NCI-H69 (cell line): ENCODE results near the gene RNF225.
"Not testable (repeated sequence)": the region's sequence is repeated elsewhere in the genome, so short reads cannot be mapped to it uniquely, and the experiment has no call there.

Experiments
- DNase-seq: peaks from one replicate; lab custom pipeline; 2025; lab: John Stamatoyannopoulos, UW

RNF225 gene

DNA sequence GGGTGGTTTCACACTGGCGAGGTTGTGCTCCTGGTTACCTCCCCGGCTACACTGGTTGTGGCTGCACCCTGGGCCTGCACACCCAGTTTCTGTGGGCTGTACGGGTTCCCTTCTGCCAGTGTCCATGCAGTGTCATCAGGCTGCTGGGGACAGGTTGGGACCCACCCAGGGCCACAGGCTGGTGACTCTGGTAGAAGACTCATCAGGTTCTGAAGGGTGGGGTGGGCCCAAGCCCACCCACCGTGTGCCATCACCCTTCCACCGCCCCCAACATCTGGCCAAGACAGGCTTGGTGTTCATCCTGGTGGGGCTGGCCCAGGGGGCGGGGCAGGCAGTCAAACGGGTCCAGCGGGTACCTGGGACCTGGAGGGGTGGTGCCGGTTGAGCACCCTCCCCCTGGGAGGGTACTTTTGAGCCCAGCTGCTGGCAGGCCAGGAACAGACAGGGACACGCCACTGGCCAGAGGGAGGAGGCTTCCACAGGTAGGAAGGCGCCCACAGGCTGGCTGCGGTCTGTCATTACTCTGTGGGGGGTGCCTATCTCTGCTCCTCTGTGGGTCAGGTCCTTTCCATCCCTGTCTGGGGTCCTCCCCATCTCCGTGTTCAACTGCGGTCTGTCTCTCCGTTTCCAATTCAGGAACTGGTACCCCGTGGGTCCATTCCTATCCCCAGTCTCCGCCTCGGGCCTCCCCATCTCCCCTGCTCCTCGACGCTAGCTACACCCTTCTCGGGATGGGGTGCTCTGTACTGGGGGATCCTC lies at the start of gene RNF225:
RNF225 (plus strand) TSS at position 437 of the 759 bp plus-strand sequence. CDS start 434 bp downstream, outside the sequence.
- DNase-seq: no peak

DNA sequence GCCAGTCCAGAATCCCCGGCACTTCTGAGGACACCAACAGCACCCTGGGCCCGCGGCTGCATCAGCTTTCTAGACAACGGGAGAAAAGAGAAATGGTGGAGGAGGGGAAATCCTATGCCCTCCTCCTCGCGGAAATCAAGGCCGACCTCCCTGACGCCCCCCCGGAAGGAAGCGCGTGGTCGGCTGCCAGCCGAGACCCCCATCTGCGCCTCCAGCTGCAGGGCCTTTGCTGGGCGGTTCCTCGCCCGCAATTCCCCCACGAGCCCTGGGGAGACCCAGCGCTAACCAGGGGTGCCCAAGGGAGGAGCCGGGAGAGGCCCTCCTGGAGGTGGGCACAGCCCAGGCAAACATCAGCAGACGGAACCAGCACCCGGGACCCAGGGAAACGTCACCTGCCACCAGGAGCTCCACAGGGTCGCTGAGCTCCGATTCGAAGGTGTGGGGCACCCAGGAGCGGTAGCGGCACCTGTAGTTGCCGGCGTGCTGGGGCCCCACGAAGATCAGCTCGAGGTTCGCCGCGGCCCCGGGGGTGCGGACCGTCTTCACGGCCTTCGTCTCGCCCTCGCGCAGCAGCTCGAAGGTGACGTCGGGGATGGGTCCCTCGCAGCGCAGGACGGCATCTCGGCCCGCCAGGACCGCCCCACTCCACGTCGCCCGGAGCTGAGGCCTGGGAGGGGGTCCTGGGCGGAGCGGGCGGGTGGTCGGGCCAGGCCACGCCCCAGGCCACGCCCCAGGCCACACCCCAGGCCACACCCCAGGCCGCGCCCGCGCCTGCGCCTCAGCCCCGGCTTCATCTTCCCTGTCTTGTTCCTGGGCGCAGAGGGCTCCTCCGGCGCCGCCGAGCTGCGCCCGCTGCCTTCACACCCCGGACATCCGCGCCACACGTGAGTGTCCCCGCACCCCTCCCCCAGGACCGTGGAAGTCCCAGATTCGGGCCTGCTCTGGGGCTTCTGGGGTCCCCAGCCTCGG lies 48.2 kb upstream of the RNF225 start:
- peak; percentile 91 for DNase-seq

DNA sequence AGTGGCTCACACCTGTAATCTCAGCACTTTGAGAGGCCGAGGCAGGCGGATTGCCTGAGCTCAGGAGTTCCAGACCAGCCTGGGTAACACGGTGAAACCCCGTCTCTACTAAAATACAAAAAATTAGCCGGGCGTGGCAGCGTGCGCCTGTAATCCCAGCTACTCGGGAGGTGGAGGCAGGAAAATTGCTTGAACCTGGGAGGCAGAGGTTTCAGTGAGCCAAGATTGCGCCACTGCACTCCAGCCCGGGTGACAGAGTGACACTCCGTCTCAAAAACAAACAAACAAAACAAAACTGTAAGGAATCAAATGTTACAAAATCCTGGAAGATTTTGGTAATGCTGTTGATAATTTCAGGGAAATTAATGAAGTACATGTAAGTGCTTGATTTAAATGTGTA lies 47.4 kb upstream of the RNF225 start:
- not testable (repeated sequence) for DNase-seq

DNA sequence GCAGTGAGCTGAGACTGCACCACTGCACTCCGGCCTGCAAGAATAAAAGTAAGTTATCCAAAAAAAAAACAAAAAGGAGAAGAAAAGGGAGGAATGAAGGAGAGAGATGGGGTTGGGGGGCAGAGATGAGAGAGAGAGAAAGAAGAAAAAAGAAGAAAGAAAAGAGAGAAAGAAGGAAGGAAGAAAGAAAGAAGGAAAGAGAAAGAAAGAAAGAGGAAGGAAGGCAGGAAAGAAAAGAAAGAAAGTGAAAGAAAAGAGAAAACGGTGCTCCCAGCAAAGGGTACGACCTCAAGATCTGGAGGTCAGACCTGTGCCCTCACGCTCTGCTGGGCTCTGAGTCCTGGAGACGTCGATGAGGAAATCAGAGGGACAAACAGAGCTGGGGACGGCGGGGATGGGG lies 45.9 kb upstream of the RNF225 start:
- DNase-seq: no peak

DNA sequence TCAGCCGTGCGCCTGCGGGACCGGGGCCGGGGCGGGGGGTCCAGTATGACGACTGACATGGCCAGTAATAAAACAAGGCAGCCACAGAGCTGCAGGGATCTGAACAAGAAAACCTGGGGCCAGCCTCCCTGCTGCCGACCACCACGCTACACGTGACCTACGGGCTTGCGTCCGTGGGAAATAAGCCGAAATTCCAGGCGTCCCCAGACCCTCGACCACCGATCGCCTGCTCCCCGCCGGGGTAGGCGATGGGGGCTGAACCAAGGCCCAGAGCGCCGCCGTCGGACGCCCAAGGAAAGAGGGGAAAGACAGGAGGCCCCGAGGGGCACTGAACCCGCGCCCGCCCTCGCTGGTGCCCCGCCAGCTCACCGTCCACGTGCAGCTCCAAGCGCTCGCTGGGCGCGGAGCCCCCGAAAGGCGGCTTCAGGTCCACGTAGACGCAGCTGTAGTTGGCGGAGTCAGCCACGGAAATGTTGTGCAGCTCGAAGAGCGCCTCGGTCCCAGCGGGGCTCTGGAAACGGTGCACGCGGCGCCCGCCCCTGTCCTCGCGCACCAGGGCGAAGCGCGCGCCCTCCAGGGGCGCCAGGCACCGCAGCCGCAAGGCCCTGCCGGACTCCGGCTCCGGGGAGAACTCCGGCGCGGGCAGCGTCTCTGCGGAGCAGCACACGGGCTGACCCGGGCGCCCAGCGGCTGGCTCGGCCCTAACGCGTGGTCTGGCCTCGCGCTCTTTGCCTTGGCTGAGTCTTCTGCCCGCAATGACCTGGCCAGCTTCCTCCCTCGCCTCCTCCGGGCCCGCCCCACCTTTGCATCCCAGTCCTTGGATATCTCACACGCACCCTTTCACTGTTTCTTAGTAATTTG lies 45.2 kb upstream of the RNF225 start:
- no peak for DNase-seq

DNA sequence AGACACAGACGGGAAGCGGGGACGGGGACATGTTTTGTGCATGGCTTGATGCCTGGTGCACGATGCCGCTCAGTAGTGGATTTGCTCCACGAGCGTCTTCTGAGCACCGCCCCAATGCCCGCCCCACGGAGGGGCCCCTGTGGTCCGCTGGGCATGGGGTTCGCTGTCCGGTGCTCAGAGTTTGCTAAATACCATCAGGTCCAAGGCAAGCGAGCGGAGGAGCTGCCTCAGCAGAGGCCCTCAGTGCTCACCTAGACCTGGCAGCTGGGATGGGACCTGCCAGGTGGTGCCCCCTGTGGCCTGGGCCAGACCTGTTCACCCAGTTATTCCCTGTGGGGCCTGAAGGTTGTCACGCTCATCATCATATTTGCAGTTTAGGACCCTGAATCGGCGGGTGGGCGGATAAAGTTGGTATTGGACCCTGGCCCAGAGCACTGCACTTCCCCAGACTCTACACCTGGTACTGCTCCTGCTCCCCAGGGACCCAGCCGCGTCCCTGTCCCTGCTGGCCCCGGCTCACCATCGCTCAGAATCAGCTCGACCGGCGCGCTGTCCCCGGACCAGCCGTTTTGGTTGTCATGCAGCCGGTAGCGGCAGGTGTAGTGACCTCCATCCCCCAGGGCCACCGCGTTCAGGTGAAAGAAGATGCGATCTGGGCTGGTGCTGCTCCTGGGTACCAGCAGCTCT lies 44.4 kb upstream of the RNF225 start:
- DNase-seq: no peak

DNA sequence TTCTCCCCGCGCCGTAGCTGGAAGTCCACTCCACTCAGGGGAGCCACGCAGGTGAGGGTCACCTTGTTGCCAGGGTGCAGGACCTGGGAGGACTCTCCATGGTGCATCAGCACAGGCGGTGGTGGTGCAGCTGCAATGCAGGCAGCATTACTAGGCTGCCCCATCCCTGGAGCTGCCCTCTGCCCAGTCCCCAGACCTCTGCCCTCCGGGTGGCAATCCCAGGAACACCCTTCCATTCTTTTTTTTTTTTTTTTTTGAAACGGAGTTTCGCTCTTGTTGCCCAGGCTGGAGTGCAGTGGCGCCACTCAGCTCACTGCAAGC lies 43.9 kb upstream of the RNF225 start:
- no peak for DNase-seq

DNA sequence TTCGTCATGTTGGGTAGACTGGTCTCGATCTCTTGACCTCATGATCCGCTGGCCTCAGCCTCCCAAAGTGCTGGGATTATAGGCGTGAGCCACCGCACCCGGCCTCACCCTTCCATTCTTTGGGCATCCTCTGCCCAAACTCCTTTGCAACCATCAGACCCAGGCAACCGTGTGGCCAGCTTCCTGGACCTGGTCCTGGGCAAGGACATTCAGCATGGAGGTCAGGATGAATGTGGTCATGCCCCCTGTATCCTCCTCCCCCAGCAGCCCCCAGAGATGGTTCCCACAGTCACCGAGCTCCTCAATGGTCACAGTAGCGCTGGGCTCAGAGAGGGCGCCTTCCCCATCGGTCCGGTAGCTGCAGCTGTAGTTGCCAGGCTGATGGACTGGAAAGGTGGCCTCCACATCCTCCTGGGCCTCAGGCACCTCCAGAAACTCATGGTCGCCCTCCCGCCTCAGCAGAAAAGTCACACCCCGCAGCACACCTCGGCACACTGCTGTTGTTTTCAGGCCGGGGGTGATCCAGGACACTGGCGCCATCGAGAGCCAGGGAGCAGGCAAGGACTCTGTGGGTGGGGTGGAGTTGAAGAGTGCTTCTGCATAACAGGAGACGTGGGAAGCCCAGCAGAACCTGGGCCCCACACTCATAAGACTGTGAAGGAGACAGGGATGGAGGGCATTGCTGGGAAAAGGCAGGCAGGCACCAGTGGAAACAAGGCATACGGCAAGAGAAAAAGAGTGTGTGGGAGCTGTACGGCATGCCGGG lies 43.3 kb upstream of the RNF225 start:
- no peak for DNase-seq

DNA sequence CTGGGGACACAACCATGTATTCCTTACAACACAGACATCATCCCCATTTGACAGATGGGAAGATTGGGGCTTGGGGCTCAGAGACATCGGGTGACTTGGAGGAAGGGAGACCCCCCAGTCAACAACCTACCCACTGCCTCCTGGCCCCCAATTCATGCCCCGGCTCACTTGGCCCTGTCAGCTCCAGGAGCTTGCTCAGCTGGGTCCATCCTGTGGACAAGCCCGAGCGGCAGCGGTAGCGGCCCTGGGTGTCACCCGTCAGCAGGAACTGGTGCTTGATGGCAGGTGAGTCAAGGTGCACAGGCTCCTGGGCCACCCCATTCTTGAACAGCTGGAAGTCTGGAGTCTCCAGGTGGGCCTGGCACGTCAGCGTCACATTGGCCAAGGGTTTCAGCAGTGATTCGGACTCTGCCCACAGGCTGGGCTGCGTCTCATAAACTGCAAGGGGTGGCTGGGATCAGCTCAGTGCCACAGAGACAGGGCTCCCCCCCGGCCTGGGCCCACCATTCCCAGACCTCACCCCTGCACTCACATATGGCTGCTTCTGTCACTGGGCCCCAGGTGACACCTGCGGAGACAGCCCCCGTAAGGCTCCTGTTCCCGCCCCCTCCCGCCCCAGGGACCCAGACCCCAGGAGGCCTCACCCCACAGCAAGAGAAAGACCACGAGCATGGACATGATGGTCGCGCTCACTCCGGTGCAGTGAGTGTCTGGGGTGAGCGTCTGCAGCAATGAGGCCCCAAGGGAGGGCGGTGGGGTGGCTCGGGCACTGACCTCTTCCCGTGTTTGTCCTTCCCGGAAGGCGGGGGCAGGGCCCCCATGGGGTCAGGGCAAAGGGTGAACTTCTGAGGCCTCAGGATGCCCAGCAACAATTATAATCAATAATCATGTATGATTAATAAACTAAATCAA lies 42.4 kb upstream of the RNF225 start, which contains the start of gene A1BG:
A1BG (minus strand) TSS at position 733 of the 912 bp plus-strand sequence; CDS start at position 678, 55 bp downstream.
- no peak for DNase-seq

DNA sequence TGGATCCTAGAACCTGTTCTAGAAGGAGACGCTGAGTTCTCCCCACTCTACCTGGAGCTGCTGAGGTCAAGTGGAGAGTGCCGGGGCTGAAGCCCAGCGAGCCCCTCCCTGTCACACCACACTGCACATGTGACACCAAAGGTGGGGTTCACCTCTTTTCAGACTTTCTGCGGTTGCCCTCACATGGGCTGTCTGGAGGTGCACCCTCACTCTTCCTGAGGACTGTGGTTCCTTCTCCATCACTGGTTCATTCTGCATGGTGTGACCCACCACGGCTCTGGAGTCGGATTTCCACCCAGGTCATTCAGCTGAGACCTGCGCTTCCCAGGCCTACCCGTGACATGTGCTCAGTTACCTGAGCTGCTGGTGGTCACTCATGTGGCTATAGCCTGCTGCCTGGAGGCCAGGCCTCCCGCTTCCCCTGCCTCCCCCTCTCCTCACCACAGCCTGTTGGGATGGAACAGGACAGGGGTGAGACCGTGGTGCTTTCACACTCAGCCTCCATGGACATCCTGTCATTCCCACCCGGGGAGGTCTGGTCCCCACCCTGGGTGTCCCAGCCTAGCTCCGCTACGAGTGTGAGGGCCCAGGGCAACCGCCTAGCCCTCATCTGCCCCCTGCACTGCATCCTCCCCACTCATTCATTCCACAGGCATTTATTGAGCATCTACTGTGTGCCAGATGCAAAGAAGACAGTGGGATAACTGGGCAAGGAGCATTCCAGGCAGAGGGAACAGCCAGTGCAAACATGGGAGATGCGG lies 41.6 kb upstream of the RNF225 start:
- no peak for DNase-seq

DNA sequence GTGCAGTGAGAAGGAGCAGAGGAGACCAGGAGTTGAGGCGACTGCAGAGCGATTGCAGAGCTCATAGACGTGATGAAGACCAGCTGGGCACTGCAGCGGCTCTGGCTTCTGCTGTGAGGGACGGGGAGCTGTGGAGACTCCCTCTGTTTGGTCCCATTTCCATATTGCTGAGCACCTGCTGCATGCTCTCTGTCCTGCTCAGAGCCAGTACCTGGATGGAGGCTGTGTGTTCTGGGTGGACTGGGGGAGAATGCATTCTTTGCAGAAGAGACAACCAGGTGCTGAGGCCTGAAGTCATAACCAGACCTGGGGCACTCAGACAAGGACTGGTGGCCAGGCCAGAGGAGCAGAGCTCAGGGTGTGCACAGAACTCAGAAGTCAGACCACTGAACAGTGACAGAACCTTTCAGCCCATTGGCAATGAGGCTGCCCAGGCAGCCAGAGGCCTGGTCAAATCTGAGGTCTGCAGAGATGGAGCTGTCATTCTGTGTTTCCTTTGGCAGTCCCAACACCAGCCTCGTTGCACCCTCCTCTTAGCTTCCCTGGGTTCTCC lies 40.9 kb upstream of the RNF225 start:
- DNase-seq: no peak

DNA sequence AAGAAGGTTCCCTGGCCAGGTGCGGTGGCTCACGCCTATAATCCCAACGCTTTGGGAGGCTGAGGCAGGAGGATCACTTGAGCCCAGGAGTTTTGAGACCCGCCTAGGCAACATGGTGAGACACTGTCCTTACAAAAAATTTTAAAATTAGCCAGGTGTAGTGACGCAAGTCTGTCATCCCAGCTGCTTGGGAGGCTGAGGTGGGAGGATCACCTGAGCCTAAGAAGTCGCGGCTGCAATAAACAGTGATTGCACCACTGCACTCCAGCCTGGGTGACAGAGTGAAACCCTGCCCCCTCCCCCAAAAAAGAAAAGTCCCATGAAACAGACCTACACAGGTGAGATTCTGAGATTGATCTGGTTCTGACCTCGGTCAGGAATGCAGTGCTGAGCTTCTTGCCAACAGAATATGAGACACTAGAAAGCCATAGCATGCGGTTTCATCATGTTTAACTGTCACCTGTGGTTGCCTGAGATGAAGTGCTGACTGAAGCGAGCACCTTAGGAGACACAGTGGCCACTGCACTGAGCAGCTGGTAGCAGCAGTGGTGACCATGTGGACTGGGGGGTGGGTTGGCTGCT lies 40.1 kb upstream of the RNF225 start:
- DNase-seq: no peak

DNA sequence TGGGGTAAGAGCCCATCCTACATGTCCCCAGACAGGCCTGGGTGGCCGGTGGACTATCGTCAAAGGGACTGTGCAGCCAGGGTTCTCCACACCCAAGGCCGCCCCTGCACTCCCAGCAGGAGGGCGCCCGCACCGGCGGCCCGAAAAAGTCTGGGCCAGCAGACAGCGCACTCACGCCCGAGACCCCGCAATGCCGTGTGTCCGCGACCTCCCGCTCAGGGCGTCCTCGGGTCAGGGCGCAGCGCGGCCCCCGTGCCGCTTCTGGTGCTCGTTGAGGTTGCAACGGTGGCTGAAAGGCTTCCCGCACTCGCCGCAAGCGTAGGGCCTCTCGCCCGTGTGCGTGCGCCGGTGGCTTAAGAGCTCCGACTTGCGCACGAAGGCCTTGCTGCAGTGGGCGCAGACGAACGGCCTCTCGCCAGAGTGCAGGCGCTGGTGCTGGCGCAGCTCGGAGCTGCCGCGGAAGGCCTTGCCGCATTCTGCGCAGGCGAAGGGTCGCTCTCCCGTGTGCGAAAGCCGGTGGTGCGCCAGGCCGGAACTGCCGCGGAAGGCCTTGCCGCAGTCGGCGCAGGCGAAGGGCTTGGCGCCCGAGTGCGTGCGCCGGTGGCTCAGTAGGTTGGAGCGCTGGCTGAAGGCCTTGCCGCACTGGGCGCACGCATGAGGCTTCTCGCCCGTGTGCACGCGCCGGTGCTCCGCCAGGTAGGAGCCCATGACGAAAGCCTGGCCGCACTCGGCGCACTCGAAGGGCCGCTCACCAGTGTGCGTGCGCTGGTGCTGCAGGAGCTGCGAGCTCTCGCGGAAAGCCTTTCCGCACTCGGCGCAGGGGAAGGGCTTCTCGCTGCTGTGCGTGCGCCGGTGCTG lies 39.3 kb upstream of the RNF225 start:
- no peak for DNase-seq

DNA sequence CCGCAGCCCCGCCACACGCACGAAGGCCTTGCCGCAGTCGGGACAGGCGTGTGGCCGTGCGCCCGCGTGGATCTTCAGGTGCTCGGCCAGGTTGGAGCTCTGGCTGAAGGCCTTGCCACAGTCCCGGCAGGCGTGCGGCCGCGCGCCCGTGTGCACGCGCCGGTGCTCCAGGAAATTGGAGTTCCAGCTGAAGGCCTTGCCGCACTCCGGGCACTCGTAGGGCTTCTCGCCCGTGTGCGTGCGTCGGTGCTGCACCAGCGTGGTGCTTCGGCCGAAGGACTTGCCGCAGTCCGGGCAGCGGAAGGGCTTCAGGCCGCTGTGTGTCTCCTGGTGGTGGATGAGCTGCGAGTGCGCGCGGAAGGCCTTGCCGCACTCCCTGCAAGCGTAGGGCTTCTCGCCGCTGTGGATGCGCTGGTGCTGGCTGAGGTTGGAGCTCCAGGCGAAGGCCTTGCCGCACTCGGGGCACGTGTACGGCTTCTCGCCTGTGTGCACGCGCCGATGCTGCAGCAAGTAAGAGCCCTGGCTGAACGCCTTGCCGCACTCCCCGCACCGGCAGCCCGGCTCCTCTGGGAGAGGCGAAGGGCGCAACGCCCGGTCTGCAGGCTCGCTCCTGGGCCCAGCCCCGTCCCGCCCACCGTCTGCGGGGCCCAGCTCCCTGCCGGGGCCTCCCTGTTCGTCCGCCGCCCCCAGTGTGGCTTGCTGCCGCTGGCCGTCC lies 38.5 kb upstream of the RNF225 start:
- no peak for DNase-seq

DNA sequence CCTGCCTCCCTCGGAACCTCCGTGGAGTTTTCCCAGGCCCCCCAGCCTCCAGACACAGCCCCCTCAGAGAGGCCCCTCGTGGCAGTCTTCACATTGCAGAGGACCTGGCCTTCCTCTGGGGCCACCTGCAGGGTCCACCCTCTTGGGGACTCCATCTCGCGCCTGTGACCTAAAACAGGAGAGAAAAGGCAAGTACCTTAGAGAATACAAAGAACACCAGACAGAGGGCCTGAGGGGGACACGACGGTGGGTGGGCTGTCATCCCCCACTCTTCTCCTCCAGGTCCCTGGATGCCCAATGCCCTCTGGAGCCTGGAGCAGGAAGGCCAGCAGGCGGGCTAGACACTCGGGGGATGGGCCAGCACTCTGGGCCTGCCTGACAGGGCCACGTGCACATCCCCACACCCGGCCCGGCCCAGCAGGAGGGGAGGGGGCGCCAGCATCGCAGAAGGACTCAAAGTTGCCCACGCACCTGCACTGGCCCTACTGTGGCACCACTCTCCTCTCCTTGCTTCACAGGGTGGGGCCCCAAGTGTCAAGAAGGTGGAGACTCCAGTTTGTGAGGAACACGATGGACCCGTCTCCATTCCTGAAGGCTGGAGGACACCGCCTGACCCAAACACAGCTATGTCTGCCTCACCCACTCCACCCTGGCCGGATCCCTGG lies 37.8 kb upstream of the RNF225 start:
- no peak for DNase-seq

DNA sequence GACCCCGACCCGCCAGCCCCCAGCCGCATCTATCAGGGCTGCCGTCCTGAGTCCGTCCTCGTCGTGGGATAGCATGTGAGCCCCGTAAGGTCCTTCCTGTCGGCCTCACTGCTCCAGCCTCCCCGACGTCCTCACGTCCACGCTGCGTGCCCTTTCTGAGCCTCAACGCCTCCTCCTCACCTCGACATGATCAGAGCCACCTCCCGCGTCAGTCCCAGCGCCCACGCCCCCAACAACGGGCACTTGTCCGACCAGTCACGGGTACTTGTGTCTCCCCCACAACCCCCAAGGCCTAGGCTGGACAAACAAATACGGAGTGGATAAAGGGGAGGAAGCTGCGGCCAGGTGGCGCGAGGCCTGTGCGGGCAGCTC lies 33.6 kb upstream of the RNF225 start:
- peak; percentile 75 for DNase-seq
